Osteoblast (primary cell): ENCODE results near the gene AMN1. TPM values are rescaled to one million over a fixed set of nuclear protein-coding genes. Genes with fewer than 3 reads are reported as not detected.

Source experiments
- DNase-seq: peaks from one replicate; pipeline ENCODE4 v3.0.0; 2011; ENCODE audit warnings: low spot score, mixed read lengths; ENCODE audit not compliant: insufficient read length; ENCODE audit errors: missing footprints
- H2AFZ ChIP-seq: 2 replicates; pipeline ENCODE4 v1.6.0; 2011; ENCODE audit warnings: mild to moderate bottlenecking, low read length
- H3K27ac ChIP-seq: 2 replicates; pipeline ENCODE4 v1.5.1; 2011; ENCODE audit warnings: mild to moderate bottlenecking, low read depth, low read length, moderate library complexity
- H3K27me3 ChIP-seq: 2 replicates; pipeline ENCODE4 v1.6.0; 2012; ENCODE audit warnings: mild to moderate bottlenecking, control low read depth, inconsistent platforms, low read length, moderate library complexity; ENCODE audit not compliant: insufficient read depth
- H3K36me3 ChIP-seq: 2 replicates; pipeline ENCODE4 v1.5.1; 2011; ENCODE audit warnings: mild to moderate bottlenecking, low read length, control low read depth, moderate library complexity; ENCODE audit not compliant: insufficient read depth
- H3K4me1 ChIP-seq: 2 replicates; pipeline ENCODE4 v1.5.1; 2011; ENCODE audit warnings: mild to moderate bottlenecking, low read length, control low read depth, moderate library complexity; ENCODE audit not compliant: insufficient read depth
- H3K4me2 ChIP-seq: 2 replicates; pipeline ENCODE4 v1.6.0; 2011; ENCODE audit warnings: mild to moderate bottlenecking, low read length; ENCODE audit not compliant: insufficient read depth
- H3K4me3 ChIP-seq: fragments of 200-600 bp; sonication (generic); 3 replicates; pipeline ENCODE4 v1.5.1; 2012; ENCODE audit warnings: mild to moderate bottlenecking, low read length, inconsistent platforms; ENCODE audit not compliant: insufficient read depth
- H3K79me2 ChIP-seq: 2 replicates; pipeline ENCODE4 v1.6.0; 2012; ENCODE audit warnings: mild to moderate bottlenecking, low read length, control low read depth, inconsistent platforms; ENCODE audit not compliant: insufficient read depth
- H3K9me3 ChIP-seq: 2 replicates; pipeline ENCODE4 v1.5.1; 2011; ENCODE audit warnings: low read depth, low read length, control low read depth
- H4K20me1 ChIP-seq: 2 replicates; pipeline ENCODE4 v1.6.0; 2012; ENCODE audit warnings: mild to moderate bottlenecking, low read length, control low read depth; ENCODE audit not compliant: insufficient read depth
- total RNA-seq: library from RNA; depleted of rRNA; stranded (reverse); fragments of >200 nt; gene quantifications from 2 replicates; pipeline ENCODE4 v1.2.3, GENCODE V29; 2012
- TF ChIP-seq, protein P1 (sequence below): IDR thresholded peaks from 2 replicates; pipeline ENCODE4 v1.5.1; 2011; ENCODE audit warnings: mild to moderate bottlenecking, low read depth, low read length, moderate library complexity; ENCODE audit errors: extremely low read depth

Gene AMN1
- total RNA-seq, 1 donor = 5.4 TPM

DNA sequence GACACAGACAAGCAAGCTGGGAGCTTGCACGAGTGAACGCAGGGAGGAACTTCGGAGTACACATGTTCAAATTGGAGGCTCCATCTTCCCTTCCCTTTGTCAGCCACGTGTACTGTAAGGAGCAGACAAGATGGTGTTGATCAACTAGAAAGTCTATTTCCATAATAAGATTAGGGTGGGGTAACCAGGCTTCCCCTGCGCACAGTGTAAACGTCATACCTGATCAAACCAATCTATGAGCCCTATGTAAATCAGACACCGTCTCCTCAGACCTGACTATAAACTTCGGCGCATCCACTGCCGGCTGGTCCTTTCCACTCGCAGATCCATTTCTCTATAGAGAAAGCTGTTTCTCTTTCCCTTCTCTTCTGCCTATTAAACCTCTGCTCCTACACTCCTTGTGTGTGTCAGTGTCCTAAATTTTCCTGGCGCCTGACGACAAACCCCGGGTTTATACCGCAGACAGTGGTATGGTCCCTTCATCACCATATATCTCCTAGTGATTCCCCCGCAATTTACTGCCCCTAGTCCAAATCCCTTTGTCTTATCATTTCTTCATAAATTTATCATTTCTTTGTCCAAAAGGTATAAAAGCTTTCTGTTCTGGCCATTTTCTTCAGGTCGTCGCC lies 76.8 kb downstream of the AMN1 start:
- Histone ChIP-seq H3K4me3 (peak overlapping the region; percentile 28), H2AFZ (peak overlapping the region; percentile 81), H3K79me2 (no peaks in the 10 kb centered on the region), H3K4me1 (peaks cover 6% of the 10 kb centered on the region), H3K4me2 (peak overlapping the region; percentile 71), H3K27ac (no peak overlapping the region), H3K9me3 (no peaks in the 10 kb centered on the region), H4K20me1 (no peaks in the 10 kb centered on the region), H3K36me3 (no peaks in the 10 kb centered on the region), H3K27me3 (no peaks in the 10 kb centered on the region)
- TF ChIP-seq, protein P1, sequence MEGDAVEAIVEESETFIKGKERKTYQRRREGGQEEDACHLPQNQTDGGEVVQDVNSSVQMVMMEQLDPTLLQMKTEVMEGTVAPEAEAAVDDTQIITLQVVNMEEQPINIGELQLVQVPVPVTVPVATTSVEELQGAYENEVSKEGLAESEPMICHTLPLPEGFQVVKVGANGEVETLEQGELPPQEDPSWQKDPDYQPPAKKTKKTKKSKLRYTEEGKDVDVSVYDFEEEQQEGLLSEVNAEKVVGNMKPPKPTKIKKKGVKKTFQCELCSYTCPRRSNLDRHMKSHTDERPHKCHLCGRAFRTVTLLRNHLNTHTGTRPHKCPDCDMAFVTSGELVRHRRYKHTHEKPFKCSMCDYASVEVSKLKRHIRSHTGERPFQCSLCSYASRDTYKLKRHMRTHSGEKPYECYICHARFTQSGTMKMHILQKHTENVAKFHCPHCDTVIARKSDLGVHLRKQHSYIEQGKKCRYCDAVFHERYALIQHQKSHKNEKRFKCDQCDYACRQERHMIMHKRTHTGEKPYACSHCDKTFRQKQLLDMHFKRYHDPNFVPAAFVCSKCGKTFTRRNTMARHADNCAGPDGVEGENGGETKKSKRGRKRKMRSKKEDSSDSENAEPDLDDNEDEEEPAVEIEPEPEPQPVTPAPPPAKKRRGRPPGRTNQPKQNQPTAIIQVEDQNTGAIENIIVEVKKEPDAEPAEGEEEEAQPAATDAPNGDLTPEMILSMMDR = no peak
- DNase-seq = no peak

DNA sequence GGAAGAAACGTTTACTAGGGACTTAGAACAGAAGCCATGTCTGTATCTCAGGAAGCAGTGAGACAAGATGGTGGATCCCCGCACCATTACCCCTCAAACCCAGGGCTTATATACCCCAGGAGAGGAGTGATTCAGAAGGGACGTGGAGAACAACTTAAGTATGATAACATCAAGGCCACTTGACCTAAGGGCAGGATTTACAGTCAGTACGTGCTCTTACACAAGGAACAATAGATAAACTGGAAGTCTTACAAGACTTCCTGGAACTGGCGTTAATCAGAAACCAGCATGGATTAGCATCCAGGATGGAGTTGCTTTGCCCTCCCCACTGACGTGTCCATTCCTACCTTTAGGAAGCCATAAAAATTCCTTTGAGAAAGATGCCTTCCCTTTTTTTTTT lies 77.9 kb downstream of the AMN1 start:
- peaks cover 6% of the 10 kb centered on the region for H3K4me1 ChIP-seq
- no peak overlapping the region for H3K27ac ChIP-seq
- peak overlapping the region; percentile 28 for H3K4me2 ChIP-seq
- TF ChIP-seq, protein P1 = no peak
- no peak overlapping the region for H3K4me3 ChIP-seq
- H3K27me3 ChIP-seq = no peaks in the 10 kb centered on the region
- H3K9me3 ChIP-seq = no peaks in the 10 kb centered on the region
- no peaks in the 10 kb centered on the region for H4K20me1 ChIP-seq
- H3K36me3 ChIP-seq = no peaks in the 10 kb centered on the region
- peak overlapping the region; percentile 81 for H2AFZ ChIP-seq
- DNase-seq = no peak
- no peaks in the 10 kb centered on the region for H3K79me2 ChIP-seq

DNA sequence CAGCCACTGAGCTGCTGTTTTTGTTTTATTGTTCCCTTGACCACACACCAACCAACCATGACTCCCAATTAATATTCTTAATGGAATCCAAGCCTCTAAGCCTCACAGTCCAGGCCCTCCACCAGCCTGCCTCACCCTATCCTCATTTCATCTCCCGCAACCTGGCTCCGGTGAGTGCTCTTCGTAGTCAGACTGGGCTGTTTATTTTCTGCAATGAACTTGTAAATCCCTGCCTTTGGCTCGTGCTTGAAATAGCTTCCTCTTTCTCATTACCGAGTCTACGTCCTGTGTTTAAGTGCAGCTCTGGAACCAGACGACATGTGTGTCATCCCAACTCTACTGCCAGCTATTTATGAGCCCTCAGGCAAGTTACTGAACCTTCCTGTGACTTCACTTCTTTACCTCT lies 81.7 kb downstream of the AMN1 start:
- Histone ChIP-seq H3K27ac (no peak overlapping the region), H3K36me3 (no peaks in the 10 kb centered on the region), H3K9me3 (no peaks in the 10 kb centered on the region), H2AFZ (no peak overlapping the region), H3K27me3 (no peaks in the 10 kb centered on the region), H3K79me2 (no peaks in the 10 kb centered on the region), H3K4me1 (peaks cover 3% of the 10 kb centered on the region), H4K20me1 (no peaks in the 10 kb centered on the region), H3K4me3 (no peak overlapping the region), H3K4me2 (no peak overlapping the region)
- peak; percentile 61 for DNase-seq
- TF ChIP-seq, protein P1 = no peak

DNA sequence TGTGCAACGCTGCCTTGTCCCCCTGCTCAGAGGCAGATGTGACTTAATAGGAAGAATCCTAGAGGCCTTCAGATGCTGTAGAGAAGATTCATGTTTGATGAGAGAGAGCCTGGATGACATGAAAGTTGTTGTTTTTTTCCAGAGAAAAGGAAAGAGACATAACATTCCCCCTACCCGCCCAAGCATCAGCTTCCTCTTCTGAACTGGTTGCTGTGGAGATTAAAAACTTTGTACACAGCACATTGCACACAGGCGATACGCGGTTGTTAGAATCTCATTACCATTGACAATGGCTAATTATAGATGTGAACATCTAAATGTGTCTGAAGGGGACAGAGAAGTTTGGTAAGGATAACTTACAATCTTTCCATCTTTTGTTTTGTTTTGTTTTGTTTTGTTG lies 82.9 kb downstream of the AMN1 start:
- no peaks in the 10 kb centered on the region for H3K27me3 ChIP-seq
- no peak for DNase-seq
- H3K4me3 ChIP-seq = no peak overlapping the region
- H4K20me1 ChIP-seq = no peaks in the 10 kb centered on the region
- no peak overlapping the region for H3K4me2 ChIP-seq
- TF ChIP-seq, protein P1 = no peak
- no peak overlapping the region for H2AFZ ChIP-seq
- H3K36me3 ChIP-seq = no peaks in the 10 kb centered on the region
- H3K9me3 ChIP-seq = no peaks in the 10 kb centered on the region
- peaks cover 3% of the 10 kb centered on the region for H3K4me1 ChIP-seq
- H3K27ac ChIP-seq = no peak overlapping the region
- no peaks in the 10 kb centered on the region for H3K79me2 ChIP-seq
